Gastroesophageal sphincter (tissue), 4 donors: ENCODE data around the gene STEAP1B. TPM values are rescaled to one million over a fixed set of nuclear protein-coding genes. Genes with fewer than 3 reads are reported as not detected.

ENCODE experiments used
- ATAC-seq: fragments of 150-250 bp; one replicate; pipeline ENCODE4 v1.9.1; 2016; ENCODE audit warnings: mild to moderate bottlenecking, moderate library complexity
- H3K27ac ChIP-seq, 4 donors: fragments of 200-600 bp; sonication (generic) in 3 of 4; 1 replicate in 3 of 4; 2 replicates in 1 of 4; pipeline ENCODE4 v1.5.1; 2016 to 2019
- H3K27me3 ChIP-seq: fragments of 200-600 bp; sonication (generic); one replicate; pipeline ENCODE4 v1.5.1; 2019
- H3K36me3 ChIP-seq, 2 donors: fragments of 200-600 bp; sonication (generic); one replicate each; pipeline ENCODE4 v1.5.1; 2019; ENCODE audit warnings: control low read depth in 1 of 2
- H3K4me1 ChIP-seq, 3 donors: fragments of 200-600 bp; sonication (generic); 1 replicate in 2 of 3; 2 replicates in 1 of 3; pipeline ENCODE4 v1.5.1; 2016 to 2019; ENCODE audit warnings: control low read depth in 2 of 3
- H3K4me3 ChIP-seq, 2 donors: fragments of 200-600 bp; sonication (generic); one replicate each; pipeline ENCODE4 v1.5.1; 2019; ENCODE audit warnings: mild to moderate bottlenecking in 1 of 2, moderate library complexity in 1 of 2
- H3K9me3 ChIP-seq, 3 donors: fragments of 200-600 bp; sonication (generic); one replicate each; pipeline ENCODE4 v1.5.1; 2017 to 2019; ENCODE audit warnings: control low read depth in 2 of 3
- EP300 ChIP-seq: sonication (generic); formaldehyde crosslinking; IDR thresholded peaks from one replicate; pipeline ENCODE4 v1.6.1; 2017; ENCODE audit warnings: antibody characterized with exemption, mild to moderate bottlenecking
- POLR2A ChIP-seq, 2 donors: fragments of 450-650 bp; IDR thresholded peaks; one replicate each; pipeline ENCODE4 v1.6.1; 2017; ENCODE audit warnings: antibody characterized with exemption in 2 of 2, mild to moderate bottlenecking in 2 of 2, moderate library complexity in 1 of 2
- POLR2AphosphoS5 ChIP-seq: sonication (generic); formaldehyde crosslinking; IDR thresholded peaks from one replicate; pipeline ENCODE4 v1.6.1; 2017; ENCODE audit warnings: antibody characterized with exemption
- WGBS, 2 donors: methylation state at CpG; one replicate each; pipeline ENCODE4 v1.1.5; 2018; ENCODE audit warnings: low coverage in 1 of 2; 5-methylcytosine and 5-hydroxymethylcytosine counted together
- total RNA-seq, 4 donors: library from RNA; depleted of rRNA; stranded (reverse); fragments of >200 nt; gene quantifications; one replicate each; pipeline ENCODE4 v1.1.0, GENCODE V29; 2016
- TF ChIP-seq, protein P1 (sequence below), 4 experiments: fragments of 200-600 bp in 2 of 4; fragments of 450-650 bp in 2 of 4; sonication (generic) in 1 of 4; IDR thresholded peaks; one replicate each; pipeline ENCODE4 v1.5.1; 2017 to 2019; ENCODE audit warnings: antibody characterized with exemption in 4 of 4, mild to moderate bottlenecking in 2 of 4, moderate library complexity in 2 of 4

The STEAP1B gene
- total RNA-seq, 4 donors from 2014 or later = 0.66 to 2.8 (median 0.67) TPM; not detected in 1

DNA sequence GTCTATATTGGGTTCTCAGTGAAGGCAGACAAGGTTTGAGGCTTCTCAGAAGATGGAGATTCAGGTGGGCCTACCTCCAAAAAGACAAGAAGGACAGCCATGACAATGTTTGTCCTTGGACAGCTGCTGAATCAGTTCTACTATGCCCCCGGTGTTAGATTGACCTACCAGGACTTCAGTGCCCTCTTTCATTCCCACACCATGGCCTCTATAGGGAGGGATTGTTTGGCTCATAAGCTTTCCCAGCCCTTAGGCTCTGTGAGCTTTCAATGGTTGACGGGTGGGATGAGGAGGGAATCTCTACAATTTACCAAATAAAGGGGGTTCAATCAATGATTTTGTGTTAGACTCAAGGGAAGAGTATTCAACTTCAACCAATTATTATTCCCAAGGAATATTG is 119.7 kb downstream of the STEAP1B start:
- no peaks in the 10 kb centered on the region for H3K4me1 ChIP-seq
- H3K9me3 ChIP-seq = no peaks in the 10 kb centered on the region
- H3K27ac ChIP-seq = no peak overlapping the region
- WGBS, 2 donors = 100% methylated on average over 1 of the region's 2 CpGs; no CpG with 5 or more reads in 1 of the 2 donors
- no peak for TF ChIP-seq POLR2A (IDR thresholded peaks at IDR 0.05)
- no peak for TF ChIP-seq POLR2AphosphoS5
- TF ChIP-seq, protein P1, sequence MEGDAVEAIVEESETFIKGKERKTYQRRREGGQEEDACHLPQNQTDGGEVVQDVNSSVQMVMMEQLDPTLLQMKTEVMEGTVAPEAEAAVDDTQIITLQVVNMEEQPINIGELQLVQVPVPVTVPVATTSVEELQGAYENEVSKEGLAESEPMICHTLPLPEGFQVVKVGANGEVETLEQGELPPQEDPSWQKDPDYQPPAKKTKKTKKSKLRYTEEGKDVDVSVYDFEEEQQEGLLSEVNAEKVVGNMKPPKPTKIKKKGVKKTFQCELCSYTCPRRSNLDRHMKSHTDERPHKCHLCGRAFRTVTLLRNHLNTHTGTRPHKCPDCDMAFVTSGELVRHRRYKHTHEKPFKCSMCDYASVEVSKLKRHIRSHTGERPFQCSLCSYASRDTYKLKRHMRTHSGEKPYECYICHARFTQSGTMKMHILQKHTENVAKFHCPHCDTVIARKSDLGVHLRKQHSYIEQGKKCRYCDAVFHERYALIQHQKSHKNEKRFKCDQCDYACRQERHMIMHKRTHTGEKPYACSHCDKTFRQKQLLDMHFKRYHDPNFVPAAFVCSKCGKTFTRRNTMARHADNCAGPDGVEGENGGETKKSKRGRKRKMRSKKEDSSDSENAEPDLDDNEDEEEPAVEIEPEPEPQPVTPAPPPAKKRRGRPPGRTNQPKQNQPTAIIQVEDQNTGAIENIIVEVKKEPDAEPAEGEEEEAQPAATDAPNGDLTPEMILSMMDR (IDR thresholded peaks at IDR 0.05) = no peak
- no peak for TF ChIP-seq EP300
- no peaks in the 10 kb centered on the region for H3K27me3 ChIP-seq
- H3K36me3 ChIP-seq = no peaks in the 10 kb centered on the region
- no peak for ATAC-seq
- no peak overlapping the region for H3K4me3 ChIP-seq

DNA sequence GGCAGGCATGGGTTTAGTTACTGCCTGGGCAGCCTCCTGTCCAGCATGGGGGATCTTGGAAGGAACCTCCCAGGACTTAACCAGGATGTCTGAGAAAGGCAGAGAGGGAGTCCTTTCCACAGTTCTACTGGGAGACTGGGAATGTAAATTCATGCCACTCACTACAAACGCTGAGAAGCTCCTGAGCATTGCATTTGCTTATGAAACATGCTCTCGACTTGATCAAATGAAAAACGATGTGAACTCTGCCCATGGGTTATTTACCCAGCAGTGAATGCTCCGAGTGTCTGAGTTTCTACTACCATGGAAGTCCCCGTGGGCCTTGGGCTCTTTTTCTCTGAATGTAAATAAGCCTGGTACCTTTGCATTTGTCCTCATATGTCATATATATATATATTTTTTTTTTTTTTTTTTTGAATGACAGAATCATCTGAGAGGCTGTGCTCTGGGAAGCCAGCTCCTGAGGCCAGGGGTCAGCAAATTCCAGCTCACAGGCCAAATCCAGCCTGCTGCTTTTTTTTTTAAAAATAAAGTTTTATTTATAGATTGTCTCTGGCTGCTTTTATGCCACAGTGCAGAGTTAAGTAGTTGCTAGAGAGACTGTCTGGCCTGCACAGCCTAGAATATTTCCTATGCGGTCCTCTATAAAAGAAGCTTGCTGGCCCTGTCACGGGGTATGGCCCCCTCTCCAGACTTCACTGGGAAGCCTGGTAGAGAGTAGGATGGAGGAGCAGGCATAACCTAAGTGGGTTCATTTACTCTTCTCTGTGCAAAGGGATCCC is 121.6 kb downstream of the STEAP1B start:
- WGBS, 2 donors = 64 to 65% methylated on average over 6 to 7 of the region's 7 CpGs
- ATAC-seq = no peak
- no peak overlapping the region for H3K27ac ChIP-seq
- no peaks in the 10 kb centered on the region for H3K36me3 ChIP-seq
- H3K4me1 ChIP-seq = no peaks in the 10 kb centered on the region
- no peaks in the 10 kb centered on the region for H3K27me3 ChIP-seq
- H3K9me3 ChIP-seq = no peaks in the 10 kb centered on the region
- H3K4me3 ChIP-seq = no peak overlapping the region
- TF ChIP-seq, protein P1 (IDR thresholded peaks at IDR 0.05) = no peak
- TF ChIP-seq POLR2A (IDR thresholded peaks at IDR 0.05) (no peak), EP300 (no peak), POLR2AphosphoS5 (no peak)

DNA sequence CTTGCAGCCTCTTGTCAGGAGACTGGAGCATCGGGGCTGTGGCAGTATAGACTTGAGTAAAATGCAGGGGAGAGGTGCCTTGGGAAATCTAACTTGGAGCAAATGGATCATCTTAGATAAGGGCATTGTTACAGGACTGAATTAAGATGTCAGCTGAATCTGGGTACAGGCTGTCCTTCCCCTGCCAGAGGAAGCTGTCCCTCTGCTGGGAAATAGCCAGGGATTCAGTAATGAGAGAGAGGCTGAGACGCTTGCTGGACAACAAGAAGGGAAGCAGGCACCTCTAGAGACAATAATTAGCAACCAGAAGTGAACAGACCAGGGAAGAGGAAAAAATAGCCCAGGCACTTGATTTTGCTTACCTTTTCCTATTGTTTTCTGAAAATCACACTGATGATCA is 122.3 kb downstream of the STEAP1B start:
- H3K27ac ChIP-seq = no peak overlapping the region
- WGBS, 2 donors = 83% methylated on average over 1 of the region's 2 CpGs; no CpG with 5 or more reads in 1 of the 2 donors

DNA sequence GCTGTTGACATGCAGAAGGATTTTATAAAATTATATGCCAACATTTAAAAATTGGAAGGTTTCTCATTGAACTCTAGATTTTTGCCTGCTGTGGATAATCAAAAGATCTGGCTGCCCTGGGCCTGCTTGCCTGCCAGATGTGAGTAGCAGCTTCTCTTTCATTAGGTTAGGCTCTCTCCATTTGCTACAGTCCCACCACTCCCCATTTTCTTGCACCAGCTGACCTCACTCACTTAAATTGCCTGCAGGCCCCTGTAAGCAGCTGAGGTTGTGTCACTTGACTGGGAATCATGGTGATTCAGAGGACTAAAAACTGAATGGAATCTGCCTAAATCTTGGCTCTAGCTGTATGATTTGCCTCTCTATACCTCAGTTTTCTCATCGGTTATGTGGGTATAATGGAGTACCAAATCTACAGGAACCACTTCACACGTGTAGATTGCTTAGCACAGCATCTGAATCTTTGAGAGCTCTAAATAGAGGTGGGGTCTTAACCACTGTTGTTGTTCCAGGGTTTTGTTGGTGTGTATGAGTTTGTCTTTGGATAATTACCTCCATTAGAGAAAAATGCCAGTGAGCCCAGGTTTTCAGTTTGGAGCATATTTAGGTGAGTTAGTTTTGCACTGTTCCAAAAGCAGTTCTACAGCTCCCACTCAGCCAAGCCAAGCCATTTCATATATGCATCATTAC is 124.5 kb downstream of the STEAP1B start:
- Histone ChIP-seq H3K4me3 (no peak overlapping the region), H3K4me1 (no peaks in the 10 kb centered on the region), H3K27ac (no peak overlapping the region), H3K36me3 (no peaks in the 10 kb centered on the region), H3K27me3 (no peaks in the 10 kb centered on the region), H3K9me3 (no peaks in the 10 kb centered on the region)
- ATAC-seq = no peak
- 94 to 100% methylated on average over 2 of the region's 2 CpGs for WGBS, 2 donors
- TF ChIP-seq POLR2AphosphoS5 (no peak), EP300 (no peak), POLR2A (IDR thresholded peaks at IDR 0.05) (no peak)
- TF ChIP-seq, protein P1 (IDR thresholded peaks at IDR 0.05) = no peak

More for the DNA sequence above, 122.3 kb downstream of the STEAP1B start:
- no peak overlapping the region for H3K4me3 ChIP-seq
- ATAC-seq = no peak
- TF ChIP-seq, protein P1 (IDR thresholded peaks at IDR 0.05) = no peak
- no peak for TF ChIP-seq POLR2A (IDR thresholded peaks at IDR 0.05)
- TF ChIP-seq POLR2AphosphoS5 = no peak
- no peak for TF ChIP-seq EP300
- no peaks in the 10 kb centered on the region for H3K27me3 ChIP-seq
- H3K4me1 ChIP-seq = no peaks in the 10 kb centered on the region
- no peaks in the 10 kb centered on the region for H3K36me3 ChIP-seq
- no peaks in the 10 kb centered on the region for H3K9me3 ChIP-seq
